T-helper 2 cell treated with Interferon-gamma antibody and Interleukin-4, amounts not matched to agents 100 ng/mL and 5 ng/mL, for 36 hours (primary cell): ENCODE data around the gene SIRPB2. TPM values are rescaled to one million over a fixed set of nuclear protein-coding genes. Genes with fewer than 3 reads are reported as not detected.

Experiments
- intact Hi-C: fragments of 100-400 bp; cut with micrococcal nuclease; formaldehyde crosslinking; loops from one replicate; pipeline ENCODE4 v1.15.1; 2023
- total RNA-seq: library from RNA; stranded (reverse); gene quantifications from 2 replicates; pipeline ENCODE4 v1.2.3, GENCODE V29; 2022

SIRPB2 gene
- total RNA-seq, 1 donor from 2014 or later: not detected

DNA sequence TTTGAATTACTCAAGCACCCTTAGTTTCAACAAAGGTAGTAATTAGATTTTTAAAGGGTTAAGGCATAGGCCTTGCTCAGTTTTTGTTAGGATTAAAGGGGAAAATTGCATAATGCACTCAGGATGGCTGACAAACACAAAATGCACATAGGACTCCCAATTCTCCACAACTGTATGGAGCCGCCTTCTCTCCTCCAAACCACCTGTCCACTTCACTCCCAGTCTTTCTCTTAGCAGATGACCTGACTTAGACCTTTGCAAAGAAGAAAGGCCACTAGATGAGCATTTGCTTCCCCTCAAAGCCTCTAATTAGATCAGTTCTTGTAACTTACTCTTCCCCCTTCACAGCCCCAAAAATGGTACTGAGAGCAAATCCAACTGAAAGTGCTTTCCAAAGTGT, 44.7 kb downstream of the SIRPB2 start:
- intact Hi-C loops: no loop called here

DNA sequence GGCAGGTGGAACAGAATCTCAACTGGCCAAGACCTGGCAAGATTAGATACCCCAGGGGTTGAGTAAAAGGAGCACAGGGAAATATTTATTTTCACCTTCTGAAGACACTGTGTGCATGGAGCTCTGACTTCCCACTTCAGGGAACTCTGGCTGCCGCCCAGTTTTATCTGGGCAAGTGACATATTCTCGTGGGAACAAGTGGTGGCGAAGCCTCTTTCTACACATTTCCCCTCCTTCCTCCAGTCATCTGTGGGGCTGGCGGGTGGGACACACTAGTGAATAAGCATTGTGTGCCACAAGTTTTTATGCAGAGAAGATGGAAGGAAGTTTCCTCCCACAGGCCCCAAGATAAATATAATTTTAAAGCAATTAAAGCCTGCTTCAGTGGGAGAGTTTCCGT, 48.1 kb downstream of the SIRPB2 start:
- intact Hi-C loops: no loop called here

DNA sequence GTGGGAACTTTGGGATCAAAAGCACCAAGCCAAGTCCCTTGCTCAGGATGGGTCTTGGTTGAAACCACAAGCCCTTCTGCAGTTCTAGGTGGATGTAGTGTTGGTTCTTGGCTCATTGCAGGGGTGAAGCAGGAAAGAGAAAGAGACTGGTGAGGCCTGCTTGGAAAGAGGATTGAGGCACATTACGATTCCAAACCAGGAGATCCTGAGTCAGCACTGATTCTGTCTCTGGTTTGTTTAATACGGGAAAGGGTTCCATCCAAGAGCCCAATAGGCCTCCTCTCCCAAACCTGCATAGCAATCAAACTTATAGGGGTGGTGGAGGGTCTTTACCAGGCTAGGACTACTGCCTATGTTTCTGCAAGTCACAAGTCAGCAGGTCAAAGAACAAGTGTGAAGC, 48.9 kb downstream of the SIRPB2 start:
- intact Hi-C loops: no loop called here

DNA sequence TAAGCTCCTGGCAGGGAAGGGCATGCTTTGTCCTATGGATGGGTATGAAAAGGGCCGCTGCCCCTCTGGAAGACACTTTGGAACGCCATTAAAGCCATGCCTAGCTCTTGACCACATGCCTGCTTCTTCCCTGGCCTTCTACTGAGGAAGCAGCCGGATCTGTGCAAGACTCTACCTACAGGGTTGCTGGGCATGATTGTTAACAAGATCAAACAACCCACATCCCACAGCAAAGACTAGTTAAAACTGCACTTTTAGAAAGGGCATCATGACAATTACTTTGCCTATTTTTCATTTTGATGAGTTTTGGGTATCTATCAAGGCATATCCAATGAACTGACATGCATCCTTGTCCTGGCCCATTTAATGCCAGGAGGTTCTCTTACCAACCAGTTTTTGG, 50.1 kb downstream of the SIRPB2 start:
- intact Hi-C loops: no loop called here

DNA sequence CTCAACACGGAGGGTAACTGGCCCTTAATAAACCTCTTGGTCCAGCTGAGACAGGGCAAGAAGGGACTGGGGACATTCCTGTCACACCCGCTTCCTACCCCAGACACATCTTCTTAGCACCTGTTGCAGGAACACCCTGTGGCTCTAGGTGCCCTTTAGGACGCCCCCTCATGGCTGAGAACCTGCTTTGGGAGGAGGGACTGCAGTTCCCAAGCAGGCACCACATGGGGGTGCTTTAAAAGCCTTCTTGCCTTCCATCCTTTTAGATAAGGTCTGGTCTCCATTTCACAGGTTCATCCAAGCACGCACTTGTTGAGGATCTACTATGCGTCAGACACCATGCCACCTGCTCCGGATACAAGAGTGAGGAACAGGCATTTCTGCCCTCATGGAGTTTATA, 51.2 kb downstream of the SIRPB2 start:
- intact Hi-C loops: no loop called here

DNA sequence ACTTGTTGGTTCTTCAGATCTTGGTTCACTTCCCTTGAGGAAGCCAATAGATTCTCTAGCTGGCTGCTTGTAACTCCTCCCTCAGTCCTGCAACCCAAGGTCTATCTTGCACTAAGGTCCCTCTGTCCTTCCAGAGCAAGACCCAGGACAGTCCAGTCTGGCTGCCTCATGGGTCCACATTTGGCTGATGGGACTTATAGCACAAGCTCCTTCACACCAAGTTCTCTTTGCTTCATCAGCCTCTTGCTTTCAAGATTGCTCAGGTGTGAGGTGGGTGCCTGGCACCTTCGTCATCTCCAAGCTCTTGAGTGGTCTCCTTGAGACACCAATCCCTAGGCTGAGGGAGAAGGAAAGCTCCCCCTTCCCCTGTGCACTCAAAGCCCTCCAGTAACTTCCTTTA, 52.9 kb downstream of the SIRPB2 start:
- intact Hi-C loops: no loop called here

DNA sequence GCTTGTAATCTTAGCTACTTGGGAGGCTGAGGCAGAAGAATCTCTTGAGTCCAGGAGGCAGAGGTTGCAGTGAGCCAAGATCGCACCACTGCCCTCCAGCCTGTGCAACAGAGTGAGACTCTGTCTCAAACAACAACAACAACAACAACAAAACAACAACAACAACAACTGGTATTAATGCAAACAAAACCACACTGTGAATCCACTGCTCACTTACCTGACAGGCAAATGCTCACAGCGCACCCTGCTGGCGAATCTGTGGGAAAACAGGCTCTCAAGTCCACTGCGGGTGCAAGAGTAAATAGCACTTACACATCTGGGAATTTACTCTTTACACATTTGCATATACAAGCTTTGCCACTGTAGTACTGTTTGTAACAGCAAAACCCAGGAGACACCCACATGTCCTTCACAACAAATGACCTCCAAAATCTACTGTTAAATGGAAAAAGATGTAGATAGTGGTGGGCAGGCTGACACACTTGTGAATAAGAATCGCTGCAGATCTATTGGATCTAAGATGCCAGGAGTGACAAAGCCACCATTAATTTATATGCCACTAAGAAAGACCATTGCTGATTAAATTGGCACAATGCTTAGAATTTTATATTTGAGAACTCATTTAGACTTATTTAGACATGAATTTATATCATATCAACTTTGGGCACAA, 53.9 kb downstream of the SIRPB2 start:
- intact Hi-C loops: loop anchor here (1.0 to 2.0 kb wide), 4 partner anchors 66 to 211 kb away; partner anchors contain the start of gene RAD21L1

DNA sequence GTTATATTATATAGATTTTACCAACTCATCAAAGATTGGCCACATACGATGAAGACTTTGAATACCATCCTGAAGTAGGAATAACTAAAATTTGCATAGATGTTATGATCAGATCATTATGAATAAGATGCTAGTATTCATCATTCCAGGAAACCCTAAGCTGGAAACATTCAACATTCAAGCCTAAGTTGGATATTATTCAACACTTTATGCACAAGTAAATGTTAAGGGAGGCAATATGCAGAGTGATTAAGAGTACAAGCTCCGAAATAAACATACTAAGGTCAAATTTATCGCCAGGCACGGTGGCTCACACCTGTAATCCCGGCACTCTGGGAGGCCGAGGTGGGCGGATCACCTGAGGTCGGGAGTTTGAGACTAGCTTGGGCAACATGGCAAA, 55.0 kb downstream of the SIRPB2 start:
- intact Hi-C loops: loop anchor here (2.0 kb wide), 1 partner anchor 209 kb away; the partner anchor contains the start of gene RAD21L1

DNA sequence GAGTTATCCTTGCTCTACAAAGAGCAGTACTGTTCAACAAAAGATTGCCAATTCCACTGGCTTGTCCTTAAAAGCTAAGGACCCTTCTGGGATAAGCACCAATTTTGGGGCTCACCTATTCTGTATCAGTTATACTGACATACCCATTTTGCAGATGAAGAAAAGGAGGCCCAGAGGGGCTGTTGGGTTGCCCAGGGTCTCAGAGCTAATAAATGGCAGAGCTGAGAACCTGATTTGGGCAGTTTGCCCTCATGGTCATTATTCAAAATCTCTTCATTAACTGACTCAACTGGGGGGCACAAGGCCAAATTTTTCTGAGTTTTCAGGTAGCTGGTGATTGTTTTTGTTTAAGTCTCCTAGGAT, 55.9 kb downstream of the SIRPB2 start:
- intact Hi-C loops: loop anchor here (1.0 kb wide), 3 partner anchors 31 to 110 kb away; partner anchors contain the start of genes FKBP1A and NSFL1C

DNA sequence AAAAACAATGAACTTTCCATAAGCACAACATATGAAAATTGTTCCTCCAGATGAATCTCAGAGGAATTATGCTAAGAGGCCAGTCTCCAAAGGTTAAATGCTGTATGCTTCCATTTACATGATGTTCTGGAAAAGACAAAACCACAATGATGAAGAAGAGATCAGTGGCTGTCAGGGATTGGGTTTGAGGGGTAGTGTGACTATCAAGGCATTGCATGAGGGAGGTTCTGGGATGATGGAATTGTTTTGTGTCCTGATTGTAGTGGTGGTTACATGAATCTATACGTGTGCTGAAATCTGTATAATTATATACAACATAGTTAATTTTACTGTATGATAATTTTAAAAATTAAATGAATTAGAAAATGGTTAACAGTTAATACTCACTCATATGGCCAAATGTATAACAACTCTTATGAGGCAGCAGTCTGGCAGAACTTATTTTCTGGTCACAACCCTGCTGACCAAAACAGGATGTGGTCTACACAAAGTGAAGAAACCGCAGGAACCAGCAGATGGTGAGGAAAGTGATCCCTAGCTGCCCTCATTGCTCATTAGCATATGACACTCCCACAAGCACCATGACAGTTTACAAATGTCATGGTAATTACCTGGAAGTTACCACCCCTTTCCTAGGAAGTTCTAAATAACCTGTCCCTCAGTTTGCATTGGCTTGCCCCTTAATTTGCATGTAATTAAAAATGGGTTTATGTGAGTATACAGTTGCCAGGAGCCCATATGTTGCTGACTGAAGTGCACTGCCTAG, 56.5 kb downstream of the SIRPB2 start:
- intact Hi-C loops: loop anchor here (1.0 kb wide), 3 partner anchors 32 to 109 kb away; partner anchors contain the start of genes FKBP1A and NSFL1C

DNA sequence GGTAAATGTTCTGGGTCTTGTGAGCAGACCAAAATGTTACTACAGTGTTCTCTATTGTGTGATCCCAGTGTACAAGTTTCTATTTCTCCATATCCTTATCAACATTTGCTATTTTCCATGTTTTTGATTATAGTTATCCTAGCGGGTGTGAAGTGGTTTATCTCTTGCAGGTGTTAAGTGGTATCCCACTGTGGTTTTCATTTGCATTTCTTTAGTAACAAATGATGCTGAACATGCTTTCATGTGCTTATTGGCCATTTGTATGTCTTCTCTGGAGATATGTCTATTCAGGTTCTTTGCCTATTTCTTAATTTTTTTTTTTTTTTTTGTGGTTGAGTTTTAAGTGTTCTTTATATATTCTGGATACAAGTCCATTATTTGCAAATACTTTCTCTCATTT, 60.1 kb downstream of the SIRPB2 start:
- intact Hi-C loops: no loop called here

DNA sequence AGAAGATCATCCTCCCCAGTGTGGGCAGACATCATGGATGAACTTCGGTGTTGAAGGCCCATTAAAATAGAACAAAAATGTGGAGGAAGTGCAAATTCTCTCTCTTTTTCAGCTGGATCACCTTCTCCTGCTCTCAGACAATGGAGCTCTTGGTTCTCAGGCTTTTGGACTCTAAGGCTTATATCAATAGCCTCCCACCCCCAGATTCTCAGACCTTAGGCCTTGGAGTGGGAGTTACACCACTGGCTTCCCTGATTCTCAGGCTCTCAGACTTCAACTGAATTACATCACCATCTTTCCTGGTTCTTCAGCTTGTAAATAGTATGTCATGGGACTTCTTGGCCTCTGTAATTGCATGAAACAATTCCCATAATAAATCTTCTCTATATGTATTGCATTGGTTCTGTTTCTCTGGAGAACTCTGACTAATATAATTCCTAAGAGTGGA, 61.2 kb downstream of the SIRPB2 start:
- intact Hi-C loops: no loop called here

DNA sequence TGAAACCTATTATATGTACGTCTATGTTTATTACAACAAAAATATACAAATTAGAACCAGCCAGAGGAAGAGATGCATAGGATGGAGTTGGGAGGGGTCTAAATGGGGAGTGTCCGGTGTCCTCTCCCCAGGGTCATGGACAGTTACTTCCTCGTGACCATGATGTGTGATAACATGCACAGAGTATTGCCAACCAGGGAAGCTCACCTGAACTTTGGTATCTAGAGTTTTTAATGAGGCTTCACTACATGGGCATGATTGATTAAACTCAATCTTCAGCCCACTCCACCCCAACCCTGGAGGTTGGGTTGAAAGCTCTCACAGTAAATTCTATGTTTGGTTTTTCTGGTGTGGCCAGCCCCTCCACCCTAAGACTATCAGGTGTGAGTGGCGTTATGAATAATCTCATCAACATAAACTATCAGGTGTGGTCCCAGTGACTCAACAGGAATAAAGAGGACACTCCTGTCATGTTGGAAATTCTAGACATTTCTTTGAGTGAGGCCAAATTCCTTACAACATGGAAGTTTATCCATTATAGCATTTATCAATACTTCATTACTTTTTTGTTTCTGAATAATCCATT, 62.0 kb downstream of the SIRPB2 start:
- intact Hi-C loops: no loop called here

DNA sequence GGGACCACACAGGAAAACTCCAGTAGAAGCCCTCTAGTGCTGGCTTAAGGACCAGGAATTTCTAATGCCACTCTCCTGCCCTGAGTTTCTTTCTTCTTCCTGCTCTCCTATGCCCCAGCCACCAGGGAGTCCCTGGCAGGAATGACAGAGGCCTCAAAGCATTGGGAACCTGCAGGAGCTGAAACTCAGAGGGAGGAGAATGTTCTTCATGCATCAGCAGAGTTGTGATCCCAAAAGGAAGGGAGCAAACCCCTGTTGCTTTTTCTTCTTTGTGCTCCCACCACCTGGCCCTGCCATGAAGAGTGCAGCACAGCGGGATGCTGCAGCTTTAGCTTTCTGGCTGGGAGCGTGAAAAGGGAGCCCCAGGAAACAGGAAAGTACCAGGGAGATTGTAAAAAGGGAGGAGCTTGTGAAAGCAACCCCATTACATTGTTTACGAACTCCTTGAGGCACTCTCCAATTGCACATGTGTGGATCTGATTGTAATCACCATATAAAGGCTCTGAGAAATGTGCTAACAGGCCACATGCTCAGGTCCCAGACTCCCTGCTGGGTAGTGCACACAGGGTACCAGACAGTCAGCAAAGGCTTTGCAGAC, 63.7 kb downstream of the SIRPB2 start:
- intact Hi-C loops: no loop called here

DNA sequence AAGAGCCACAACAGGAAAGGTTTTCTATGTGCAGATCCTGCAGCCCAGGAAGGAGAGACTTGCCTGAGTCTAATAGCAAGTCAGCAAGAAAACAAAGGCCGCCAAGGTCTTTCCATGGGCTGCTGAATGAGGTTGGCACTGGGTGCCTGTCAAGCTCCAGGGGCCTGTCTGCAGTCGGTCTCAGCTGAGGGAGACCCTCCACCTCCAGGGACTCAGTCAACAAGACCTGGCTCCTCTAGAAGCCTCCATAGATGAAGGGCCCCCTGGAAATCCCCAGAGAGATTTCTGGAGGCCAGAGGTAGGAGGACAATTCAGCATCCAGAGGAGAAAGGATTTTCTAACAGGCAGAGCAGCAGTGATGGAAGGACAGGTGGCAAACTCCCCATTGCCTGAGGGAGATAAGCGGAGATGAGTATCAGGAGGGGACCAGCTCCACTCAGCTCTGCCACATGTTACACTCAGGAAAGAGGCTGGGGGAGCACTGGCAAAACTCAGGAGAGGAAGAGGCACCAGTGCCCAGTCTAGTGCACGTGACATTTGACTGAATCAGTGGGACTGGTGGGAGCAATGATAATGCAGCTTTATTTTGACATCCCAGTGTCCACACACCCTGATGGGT, 64.9 kb downstream of the SIRPB2 start:
- intact Hi-C loops: no loop called here

Other genes starting within 250 kb of the SIRPB2 start
- 5.2 and 5.4 TPM in 2 replicates for gene SNPH, start 225.1 kb downstream of the SIRPB2 start, total RNA-seq
- gene SDCBP2, start 162.3 kb downstream of the SIRPB2 start, total RNA-seq: 2.2 and 3.7 TPM in 2 replicates
- gene FKBP1A, start 98.4 kb downstream of the SIRPB2 start, total RNA-seq: 279 and 292 TPM in 2 replicates
- 73.2 and 77.2 TPM in 2 replicates for gene NSFL1C, start 24.6 kb downstream of the SIRPB2 start, total RNA-seq
- 0.20 and 0.23 TPM in 2 replicates for gene SIRPD, start 66.3 kb upstream of the SIRPB2 start, total RNA-seq
- gene SIRPB1, start 128.6 kb upstream of the SIRPB2 start, total RNA-seq: 2.0 and 3.6 TPM in 2 replicates
- 65.4 and 68.0 TPM in 2 replicates for gene SIRPG, start 166.4 kb upstream of the SIRPB2 start, total RNA-seq